ENCODE measurements around the gene SDHA.

DNA sequence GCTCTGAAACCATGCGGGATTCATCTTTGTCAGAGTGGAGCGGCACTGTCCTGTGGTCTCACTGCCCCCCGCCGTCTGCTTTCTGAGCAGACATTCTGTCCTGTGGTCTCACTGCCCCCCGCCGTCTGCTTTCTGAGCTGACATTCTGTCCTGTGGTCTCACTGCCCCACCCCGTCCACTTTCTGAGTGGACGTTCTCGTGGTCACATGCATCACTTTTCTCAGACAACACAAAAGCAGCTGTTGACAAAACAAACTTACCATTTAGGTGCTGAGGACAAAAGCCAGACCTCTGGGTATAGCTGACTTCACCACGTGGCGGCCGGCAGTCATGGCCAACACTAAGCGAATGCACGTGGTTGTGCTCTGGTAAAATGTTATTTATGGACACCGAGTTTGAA, 24.0 kb upstream of the SDHA start:
- TF ChIP-seq EZH2 (IDR thresholded peaks at IDR 0.05; ENCODE audit: low read length, unreplicated experiment): no peak
- TF ChIP-seq, protein P1, sequence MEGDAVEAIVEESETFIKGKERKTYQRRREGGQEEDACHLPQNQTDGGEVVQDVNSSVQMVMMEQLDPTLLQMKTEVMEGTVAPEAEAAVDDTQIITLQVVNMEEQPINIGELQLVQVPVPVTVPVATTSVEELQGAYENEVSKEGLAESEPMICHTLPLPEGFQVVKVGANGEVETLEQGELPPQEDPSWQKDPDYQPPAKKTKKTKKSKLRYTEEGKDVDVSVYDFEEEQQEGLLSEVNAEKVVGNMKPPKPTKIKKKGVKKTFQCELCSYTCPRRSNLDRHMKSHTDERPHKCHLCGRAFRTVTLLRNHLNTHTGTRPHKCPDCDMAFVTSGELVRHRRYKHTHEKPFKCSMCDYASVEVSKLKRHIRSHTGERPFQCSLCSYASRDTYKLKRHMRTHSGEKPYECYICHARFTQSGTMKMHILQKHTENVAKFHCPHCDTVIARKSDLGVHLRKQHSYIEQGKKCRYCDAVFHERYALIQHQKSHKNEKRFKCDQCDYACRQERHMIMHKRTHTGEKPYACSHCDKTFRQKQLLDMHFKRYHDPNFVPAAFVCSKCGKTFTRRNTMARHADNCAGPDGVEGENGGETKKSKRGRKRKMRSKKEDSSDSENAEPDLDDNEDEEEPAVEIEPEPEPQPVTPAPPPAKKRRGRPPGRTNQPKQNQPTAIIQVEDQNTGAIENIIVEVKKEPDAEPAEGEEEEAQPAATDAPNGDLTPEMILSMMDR (conservative IDR thresholded peaks at IDR 0.05; ENCODE audit: low read depth, low read length): no peak
